ENCODE measurements around the gene SLC6A13.
"Not testable (repeated sequence)": the region's sequence is repeated elsewhere in the genome, so short reads cannot be mapped to it uniquely, and the experiment has no call there.

SLC6A13 gene

DNA sequence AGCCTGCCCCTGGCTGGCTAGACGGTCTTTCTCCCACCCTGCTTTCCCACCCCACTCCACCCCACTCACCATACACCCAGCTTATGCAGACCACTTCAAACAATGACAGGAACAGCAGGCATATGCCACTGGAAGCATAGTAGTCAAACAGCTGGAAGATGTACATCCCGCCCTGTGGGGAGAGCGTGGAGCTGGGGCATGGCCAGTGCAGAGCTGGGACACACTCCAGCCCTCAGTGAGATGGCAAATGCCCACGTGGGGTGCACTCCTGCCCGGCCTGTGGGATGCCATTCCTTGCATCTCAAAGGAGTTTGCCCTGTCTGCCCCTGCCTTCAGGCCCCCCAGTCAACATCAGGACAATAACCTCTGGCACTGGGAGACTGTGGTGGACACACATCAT lies 67.5 kb downstream of the SLC6A13 start:
- DNase-seq: no peak

- no peak for DNase-seq
These were observed 68.4 kb downstream of the SLC6A13 start for GRCh38 chr12:194276-194675.

GRCh38 chr12:193261-193660 lies 69.4 kb downstream of the SLC6A13 start:
- peak in 1 of 2 experiments; percentile 19 for DNase-seq

GRCh38 chr12:191541-191940 lies 71.1 kb downstream of the SLC6A13 start:
- no peak for DNase-seq

- DNase-seq: no peak
These were observed 71.8 kb downstream of the SLC6A13 start for GRCh38 chr12:190881-191280.

DNA sequence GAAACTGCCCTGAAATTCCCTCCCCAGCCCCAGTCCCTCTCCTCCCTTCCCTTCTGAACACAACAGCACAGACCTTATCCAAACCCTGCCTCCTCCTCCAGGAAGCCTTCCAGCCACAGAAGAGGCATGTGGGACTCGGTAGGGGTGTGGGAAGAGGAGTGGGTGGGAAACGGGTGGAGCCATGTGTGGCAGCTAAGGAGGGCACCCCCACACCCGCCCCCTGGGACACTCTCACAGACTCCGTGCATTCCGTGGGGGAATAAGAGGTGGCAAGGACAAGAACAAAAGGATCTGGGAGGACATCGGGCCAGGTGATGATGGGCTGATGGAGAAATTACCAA lies 73.0 kb downstream of the SLC6A13 start:
- no peak for DNase-seq

- peak in 1 of 2 experiments; percentile 35 for DNase-seq
These were observed 73.6 kb downstream of the SLC6A13 start for GRCh38 chr12:188910-189621.

DNA sequence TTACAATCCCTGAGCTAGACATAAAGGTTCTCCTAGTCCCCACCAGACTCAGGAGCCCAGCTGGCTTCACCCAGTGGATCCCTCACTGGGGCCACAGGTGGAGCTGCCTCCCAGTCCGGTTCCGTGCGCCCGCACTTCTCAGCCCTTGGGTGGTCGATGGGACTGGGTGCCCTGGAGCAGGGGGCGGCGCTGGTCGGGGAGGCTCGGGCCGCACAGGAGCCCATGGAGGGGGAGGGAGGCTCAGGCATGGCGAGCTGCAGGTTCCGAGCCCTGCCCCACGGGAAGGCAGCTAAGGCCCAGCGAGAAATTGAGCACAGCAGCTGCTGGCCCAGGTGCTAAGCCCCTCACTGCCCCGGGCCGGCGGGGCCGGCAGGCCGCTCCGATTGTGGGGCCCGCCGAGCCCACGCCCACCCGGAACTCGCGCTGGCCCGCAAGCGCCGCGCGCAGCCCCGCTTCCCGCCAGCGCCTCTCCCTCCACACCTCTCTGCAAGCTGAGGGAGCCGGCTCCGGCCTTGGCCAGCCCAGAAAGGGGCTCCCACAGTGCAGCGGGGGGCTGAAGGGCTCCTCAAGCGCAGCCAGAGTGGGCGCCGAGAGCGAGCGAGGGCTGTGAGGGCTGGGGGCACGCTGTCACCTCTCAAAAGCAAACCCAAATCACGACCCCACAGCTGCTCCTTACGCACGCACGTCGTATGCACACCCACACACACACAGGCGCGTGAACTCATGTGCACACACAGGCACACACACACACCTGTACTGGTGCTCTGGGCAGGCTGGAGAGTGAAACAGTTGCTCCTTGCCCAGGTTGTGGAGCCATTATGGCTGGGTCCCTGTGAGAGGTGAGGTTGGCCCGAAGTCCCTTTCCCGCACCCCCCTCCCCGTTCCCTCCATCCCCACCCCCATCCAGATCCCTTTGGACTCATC lies 74.4 kb downstream of the SLC6A13 start:
- not testable (repeated sequence) for DNase-seq

DNA sequence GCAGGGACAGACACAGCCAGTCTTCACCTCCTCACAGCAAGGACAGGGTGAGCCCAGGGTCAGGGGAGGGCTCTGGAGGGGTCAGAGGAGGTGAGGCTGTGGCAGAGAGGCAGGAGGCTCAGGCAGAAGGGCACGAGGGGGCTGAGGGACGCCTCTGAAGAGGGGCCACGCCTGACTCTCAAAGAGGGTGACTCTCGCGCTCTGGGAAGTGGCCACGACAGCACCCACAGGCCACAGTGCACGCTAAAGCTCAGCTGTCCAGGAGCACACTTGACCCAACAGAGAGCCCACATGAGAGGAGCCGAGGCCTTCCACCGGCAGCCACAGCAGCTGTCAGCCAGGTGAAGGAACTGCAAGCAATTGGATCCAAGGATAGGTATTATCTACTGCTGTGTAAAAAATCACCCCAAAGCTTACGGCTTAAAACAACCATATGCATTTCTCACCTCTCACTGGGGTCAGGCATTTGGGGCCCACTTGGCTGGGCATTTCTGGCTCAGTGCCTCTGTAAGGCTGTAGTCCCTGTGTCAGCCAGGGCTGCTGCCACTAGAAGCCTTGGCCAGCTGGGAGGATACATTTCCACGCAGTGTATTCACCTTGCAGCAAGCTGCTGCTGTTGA lies 76.5 kb downstream of the SLC6A13 start:
- no peak for DNase-seq

DNA sequence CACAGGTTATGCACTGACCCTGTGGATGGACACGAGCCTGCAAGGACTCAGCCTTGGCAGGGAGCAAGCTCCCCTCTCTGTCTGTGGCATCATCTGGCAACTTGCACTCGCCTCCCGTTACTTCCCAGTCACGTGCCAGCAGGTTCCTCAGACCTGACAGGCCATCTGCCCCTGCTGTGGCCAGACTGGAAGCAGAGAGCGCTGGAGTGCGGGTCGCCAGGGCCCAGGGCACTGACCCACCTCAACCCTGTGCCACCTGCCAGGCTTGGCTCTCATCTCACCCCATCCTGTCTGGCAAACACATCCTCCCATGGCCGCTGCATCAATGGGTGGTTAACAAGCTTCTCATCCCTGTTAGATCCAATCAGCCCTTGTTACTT lies 77.1 kb downstream of the SLC6A13 start:
- DNase-seq: no peak

DNA sequence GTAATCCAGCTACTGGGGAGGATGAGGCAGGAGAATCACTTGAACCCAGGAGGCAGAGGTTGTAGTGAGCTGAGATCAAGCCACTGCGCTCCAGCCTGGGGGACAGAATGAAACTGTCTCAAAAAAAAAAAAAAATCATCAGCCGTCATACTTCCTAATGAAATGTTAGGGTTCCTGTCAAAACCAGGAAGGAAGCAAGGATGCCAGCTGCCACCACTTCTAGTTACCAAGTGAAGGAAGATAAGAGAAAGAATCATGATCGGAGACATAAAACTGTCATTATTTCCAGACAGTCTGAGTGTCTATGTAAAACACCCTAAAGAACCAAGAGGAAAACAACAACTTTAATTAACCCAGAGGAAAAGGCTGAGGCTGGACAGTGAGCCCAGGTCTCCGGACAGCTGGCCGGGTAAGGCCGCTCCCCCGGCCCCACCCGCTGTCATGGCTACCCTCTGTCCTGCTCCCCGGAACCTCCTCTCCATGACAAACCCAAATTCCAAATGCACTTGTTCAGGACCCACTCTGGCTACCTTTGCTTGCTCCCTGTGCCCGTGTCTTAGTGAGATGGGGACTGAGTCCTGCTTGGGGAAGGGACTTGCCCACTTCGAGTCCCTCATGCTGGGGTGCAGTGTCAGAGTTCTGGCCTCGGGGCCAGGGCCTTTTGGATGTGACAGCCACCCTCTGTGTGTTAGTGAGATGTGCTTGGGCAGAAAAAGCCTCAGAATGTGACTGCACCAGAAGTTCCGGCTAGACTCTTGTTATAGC lies 77.6 kb downstream of the SLC6A13 start:
- no peak for DNase-seq

DNA sequence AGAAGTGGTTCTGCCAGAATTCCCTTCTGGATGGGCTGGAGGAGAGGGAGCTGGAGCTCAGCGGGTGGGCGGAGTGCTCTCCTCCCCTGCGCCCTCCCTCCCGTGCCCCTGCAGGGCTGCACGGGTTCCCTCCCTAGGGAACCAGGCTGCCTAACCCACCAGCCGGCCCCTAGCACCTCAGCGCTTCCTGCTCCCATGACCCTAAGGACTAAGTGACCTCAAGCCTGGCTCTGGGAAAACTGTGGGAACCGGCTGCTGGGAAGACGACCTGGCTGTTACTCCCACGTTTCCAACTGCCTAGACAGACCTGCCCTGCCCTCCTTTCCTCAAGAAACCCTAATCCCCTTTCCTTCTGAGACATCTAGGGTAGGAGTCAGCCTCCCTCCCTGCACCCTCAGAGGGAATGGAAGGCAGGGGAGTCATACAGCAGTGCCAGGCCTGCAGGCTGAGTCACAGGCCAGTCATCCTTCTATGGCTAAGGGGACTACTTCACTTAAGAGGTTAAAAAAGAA lies 80.2 kb downstream of the SLC6A13 start:
- DNase-seq: no peak

- no peak for DNase-seq
These were observed 80.7 kb downstream of the SLC6A13 start for GRCh38 chr12:181921-182320.

DNA sequence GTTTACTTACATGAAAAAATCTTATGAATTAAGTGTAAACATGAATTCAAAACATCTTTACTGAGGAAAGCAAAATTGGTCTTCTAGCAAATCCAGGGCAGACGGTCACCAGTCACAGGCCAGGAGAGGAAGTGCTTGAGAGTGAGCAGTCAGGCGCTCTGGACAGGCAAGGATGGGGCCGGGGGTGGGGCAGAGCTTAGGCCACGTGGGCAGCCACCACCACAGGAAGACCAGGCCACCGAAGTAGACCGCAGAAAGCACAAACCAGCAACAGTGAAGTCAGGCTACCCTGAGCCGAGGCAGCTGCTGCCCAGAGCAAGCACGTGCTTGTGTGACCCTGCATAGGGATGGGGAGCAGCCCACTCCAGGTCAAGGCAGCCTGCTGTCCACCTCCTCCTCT lies 82.2 kb downstream of the SLC6A13 start:
- DNase-seq: no peak

DNA sequence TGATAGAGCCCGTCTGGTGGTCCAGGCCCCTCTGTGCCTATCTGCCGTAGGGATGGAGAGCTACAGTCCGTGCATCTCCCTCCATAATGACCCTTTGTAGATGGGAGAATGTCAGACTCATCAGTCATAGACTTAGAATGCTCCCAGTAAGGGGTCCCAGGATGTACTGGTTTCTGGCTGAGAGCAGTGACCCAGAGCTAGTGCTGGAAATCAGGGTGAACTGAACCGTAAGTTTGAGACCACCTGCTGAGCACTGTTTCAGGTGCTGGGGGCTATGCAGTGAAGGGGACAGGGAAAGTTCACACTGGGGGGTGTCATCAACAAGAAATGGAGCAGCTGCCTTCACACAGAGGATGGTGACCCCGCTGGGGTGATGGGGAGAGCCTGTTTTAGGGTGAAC lies 82.8 kb downstream of the SLC6A13 start:
- no peak for DNase-seq

DNA sequence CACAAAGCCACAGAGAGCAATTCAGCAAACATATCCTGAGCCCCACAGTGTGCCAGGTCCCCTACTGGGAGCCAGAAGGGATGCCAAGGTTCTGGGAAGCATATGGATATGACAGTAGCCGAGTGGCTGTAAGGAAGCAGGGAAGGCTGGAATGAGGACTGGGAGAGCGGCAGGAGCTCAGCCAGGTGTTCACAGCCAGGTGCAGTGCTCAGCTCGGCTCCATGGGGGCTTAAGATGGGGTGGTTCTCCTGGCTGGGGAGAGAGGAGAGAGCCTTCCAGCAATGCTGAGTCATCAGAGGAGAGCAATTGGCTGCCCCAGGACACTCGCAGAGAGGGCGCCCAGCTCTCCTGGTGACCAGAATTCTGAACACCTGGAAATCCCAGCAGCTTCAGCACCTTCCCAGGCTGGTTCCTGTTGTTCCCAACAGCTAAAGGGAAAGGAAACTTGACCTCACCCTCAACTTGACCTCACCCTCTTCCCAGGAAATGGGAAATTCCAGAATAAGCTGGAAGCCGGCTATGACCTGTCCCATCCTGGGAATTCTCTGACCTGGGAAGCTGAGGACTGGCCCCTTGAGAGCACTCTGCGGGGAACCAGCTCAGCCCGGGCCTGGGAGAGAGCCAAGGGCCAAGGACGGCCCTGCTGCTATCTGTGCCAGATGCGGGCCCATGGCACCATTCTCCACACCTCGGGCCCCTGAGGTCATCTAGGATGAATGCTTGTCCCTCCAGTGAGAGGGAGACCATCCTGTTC lies 83.3 kb downstream of the SLC6A13 start:
- peak; percentile 80 to 90 for DNase-seq

DNA sequence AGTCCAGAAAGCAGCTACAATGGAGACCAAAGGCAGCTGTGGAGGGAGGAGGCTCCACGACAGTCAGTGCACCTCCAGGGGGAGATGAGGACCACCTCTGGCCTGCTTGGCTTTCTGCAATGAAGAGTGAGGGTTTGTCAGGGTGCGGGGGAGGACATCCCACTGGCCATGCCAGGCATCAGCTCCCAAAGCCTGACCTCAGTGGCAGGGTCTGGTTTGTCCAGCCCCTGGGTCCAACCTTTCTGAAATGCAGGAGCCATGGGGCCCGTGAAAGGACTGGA lies 83.9 kb downstream of the SLC6A13 start:
- DNase-seq: no peak

DNA sequence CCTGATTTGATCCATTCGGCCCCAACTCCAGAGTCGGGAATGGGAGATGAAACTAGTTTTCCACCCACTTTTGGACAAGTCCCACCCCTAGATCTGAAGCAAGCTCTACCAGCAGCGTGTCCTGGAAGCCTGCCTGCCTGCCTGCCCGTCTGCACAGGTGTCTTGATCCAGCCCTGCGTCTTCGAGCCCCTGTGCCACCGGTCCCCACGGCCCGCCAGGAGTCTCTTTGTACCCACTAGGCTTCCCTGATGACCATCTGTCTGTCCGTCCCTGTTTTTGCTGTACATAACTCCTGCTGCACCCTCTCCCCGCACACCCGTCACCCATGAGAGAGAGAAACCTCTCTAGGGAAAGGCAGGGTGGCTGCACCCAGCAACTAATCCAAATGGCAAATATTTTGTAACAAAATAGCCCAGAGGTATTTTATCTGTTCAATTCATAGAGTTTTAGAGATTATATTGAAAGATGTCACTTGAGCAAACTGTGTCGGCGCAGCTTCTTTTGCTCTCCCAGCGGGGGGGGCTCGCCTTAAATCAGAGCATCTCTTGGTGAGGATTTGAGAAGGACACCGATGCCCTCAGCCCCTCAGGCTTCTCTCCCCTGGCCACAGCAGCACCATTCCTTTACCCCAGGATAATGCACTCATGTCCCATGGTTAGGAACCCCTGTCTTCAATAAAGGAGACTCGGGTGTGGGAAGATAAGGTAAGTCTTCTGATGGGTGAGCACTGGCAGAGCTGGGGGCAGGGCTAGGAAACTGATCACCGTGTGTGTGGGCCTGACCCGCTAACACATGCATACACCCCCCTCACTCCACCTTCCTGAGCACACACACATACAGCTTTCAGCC lies 84.4 kb downstream of the SLC6A13 start:
- DNase-seq: no peak

DNA sequence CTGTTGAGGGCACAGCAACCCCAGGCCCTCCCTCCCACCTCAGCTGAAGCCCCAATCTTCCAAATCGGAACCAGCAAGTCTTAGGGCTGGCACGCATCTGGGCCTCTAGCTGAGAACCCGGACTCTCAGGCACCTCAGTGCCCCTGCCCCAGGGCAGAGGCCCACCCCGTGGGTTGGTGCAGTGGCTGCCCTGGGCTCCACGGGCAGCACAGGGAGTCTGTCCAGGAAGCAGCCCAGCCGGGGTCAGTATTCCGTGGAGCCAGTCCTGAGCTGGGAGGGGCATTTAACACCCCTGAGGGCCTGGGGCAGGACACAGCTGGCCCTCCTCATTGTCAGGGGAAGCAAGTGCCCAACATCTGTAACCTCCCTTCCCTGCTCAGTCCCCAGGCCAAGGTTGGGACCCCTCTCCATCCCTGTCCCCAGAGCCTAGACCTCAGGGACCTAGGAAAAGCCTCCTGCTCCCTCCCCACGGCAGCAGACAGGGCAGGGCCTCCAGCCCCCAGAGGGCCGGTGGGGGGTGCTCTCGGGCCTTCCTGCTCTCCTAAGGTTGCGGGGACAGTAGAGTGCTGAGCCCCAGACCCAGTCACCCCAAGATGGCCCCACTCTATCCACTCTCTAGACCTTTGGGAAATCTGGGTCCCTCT lies 85.2 kb downstream of the SLC6A13 start:
- DNase-seq: no peak

GRCh38 chr12:176321-177181 lies 86.1 kb downstream of the SLC6A13 start:
- peak; percentile 55 to 88 for DNase-seq

Measured in NCI-H446 (cell line).